C1 segment of cervical spinal cord (tissue), 14 donors: Measurements from ENCODE around the gene OAS2.
"Not testable (repeated sequence)": the region's sequence is repeated elsewhere in the genome, so short reads cannot be mapped to it uniquely, and the experiment has no call there.

Experiments
- DNase-seq, 14 donors: peaks; one replicate each; lab custom pipeline; 2025; lab: John Stamatoyannopoulos, UW

The OAS2 gene

GRCh38 chr12:112948806-112949205 lies 29.5 kb upstream of the OAS2 start:
- no peak for DNase-seq

GRCh38 chr12:112950701-112951100 lies 27.6 kb upstream of the OAS2 start:
- DNase-seq, result no peak

GRCh38 chr12:112957125-112957524 lies 21.2 kb upstream of the OAS2 start:
- not testable (repeated sequence) for DNase-seq

GRCh38 chr12:112961074-112961473 lies 17.2 kb upstream of the OAS2 start:
- DNase-seq, result no peak

GRCh38 chr12:112961536-112961935 lies 16.8 kb upstream of the OAS2 start:
- no peak for DNase-seq

- no peak for DNase-seq
Observed at GRCh38 chr12:112962561-112962960, 15.8 kb upstream of the OAS2 start.

GRCh38 chr12:112963227-112963861 lies 15.0 kb upstream of the OAS2 start:
- peak in 2 of 14 donors; percentile 9 to 21 for DNase-seq

- peak in 1 of 14 donors; percentile 9 for DNase-seq
Observed at GRCh38 chr12:112964067-112964670, 14.2 kb upstream of the OAS2 start.

- DNase-seq, result no peak
Observed at GRCh38 chr12:112964915-112965314, 13.4 kb upstream of the OAS2 start.

- DNase-seq, result no peak
Observed at GRCh38 chr12:112965643-112966042, 12.7 kb upstream of the OAS2 start.

- DNase-seq, result no peak
Observed at GRCh38 chr12:112967306-112967705, 11.0 kb upstream of the OAS2 start.

- no peak for DNase-seq
Observed at GRCh38 chr12:112967858-112968257, 10.5 kb upstream of the OAS2 start.

- DNase-seq, result no peak
Observed at GRCh38 chr12:112969547-112970306, 8.6 kb upstream of the OAS2 start.

GRCh38 chr12:112970391-112970790 lies 7.9 kb upstream of the OAS2 start:
- no peak for DNase-seq

GRCh38 chr12:112971248-112971647 lies 7.1 kb upstream of the OAS2 start:
- DNase-seq, result no peak

GRCh38 chr12:112973011-112973735 lies 5.1 kb upstream of the OAS2 start:
- no peak for DNase-seq

GRCh38 chr12:112973818-112974231 lies 4.5 kb upstream of the OAS2 start:
- peak in 1 of 14 donors; percentile 24 for DNase-seq

GRCh38 chr12:112974904-112975303 lies 3.4 kb upstream of the OAS2 start:
- DNase-seq, result no peak

GRCh38 chr12:112977139-112977538 lies 1.2 kb upstream of the OAS2 start:
- no peak for DNase-seq

- DNase-seq, result peak in 1 of 14 donors; percentile 13
Observed at GRCh38 chr12:112977641-112978040, 678 bp upstream of the OAS2 start.

- DNase-seq, result peak in 2 of 14 donors; percentile 5 to 9
Observed at GRCh38 chr12:112979041-112979680, 842 bp downstream of the OAS2 start.
